ENCODE results near the gene GCN1.

Gene GCN1

GRCh38 chr12:120117961-120118320 is 76.6 kb downstream of the GCN1 start:
- peak overlapping the region; percentile 88 for H3K4me3 Mint-ChIP-seq
- ATAC-seq (no peak), DNase-seq (no peak)
- peaks cover 22% of the 10 kb centered on the region for H3K36me3 Mint-ChIP-seq (ENCODE audit: low read depth)
- peaks cover 72% of the 10 kb centered on the region for H3K4me1 Mint-ChIP-seq
- no peaks in the 10 kb centered on the region for H3K27me3 Mint-ChIP-seq
- peak overlapping the region; percentile 79 for H3K27ac Mint-ChIP-seq
- no peaks in the 10 kb centered on the region for H3K9me3 Mint-ChIP-seq

- Mint-ChIP-seq H3K27ac (peak overlapping the region; percentile 79), H3K36me3 (ENCODE audit: low read depth) (peaks cover 25% of the 10 kb centered on the region), H3K27me3 (no peaks in the 10 kb centered on the region), H3K4me3 (peak overlapping the region; percentile 88), H3K4me1 (peaks cover 79% of the 10 kb centered on the region), H3K9me3 (no peaks in the 10 kb centered on the region)
- DNase-seq (peak; percentile 99), ATAC-seq (peak; percentile 62)
Measured at GRCh38 chr12:120116792-120117651, 77.5 kb downstream of the GCN1 start.

- peaks cover 25% of the 10 kb centered on the region for H3K36me3 Mint-ChIP-seq (ENCODE audit: low read depth)
- ATAC-seq, result no peak
- H3K4me3 Mint-ChIP-seq, result peak within 1 kb of the TSS; percentile 99
- no peak for DNase-seq
- peak within 1 kb of the TSS; percentile 96 for H3K27ac Mint-ChIP-seq
- H3K4me1 Mint-ChIP-seq, result peaks cover 79% of the 10 kb centered on the region
- H3K9me3 Mint-ChIP-seq, result no peaks in the 10 kb centered on the region
- no peaks in the 10 kb centered on the region for H3K27me3 Mint-ChIP-seq
Measured at GRCh38 chr12:120116441-120116791, 78.1 kb downstream of the GCN1 start, which contains the start of gene RAB35. RAB35 (minus strand) TSS chr12:120116753; CDS start chr12:120116650, 103 bp downstream.

GRCh38 chr12:120115692-120116440 is 78.6 kb downstream of the GCN1 start:
- H3K4me3 Mint-ChIP-seq, result peak overlapping the region; percentile 99
- no peaks in the 10 kb centered on the region for H3K9me3 Mint-ChIP-seq
- peak; percentile 51 for DNase-seq
- H3K27me3 Mint-ChIP-seq, result no peaks in the 10 kb centered on the region
- H3K27ac Mint-ChIP-seq, result peak overlapping the region; percentile 96
- ATAC-seq, result peak; percentile 1
- H3K4me1 Mint-ChIP-seq, result peaks cover 79% of the 10 kb centered on the region
- H3K36me3 Mint-ChIP-seq (ENCODE audit: low read depth), result peaks cover 25% of the 10 kb centered on the region

GRCh38 chr12:120115066-120115465 is 79.4 kb downstream of the GCN1 start:
- H3K27me3 Mint-ChIP-seq, result no peaks in the 10 kb centered on the region
- peak overlapping the region; percentile 96 for H3K27ac Mint-ChIP-seq
- peak overlapping the region; percentile 99 for H3K4me3 Mint-ChIP-seq

GRCh38 chr12:120110550-120111501 is 83.7 kb downstream of the GCN1 start:
- H3K27ac Mint-ChIP-seq, result peak overlapping the region; percentile 35
- ATAC-seq, result peak; percentile 80
- H3K4me3 Mint-ChIP-seq, result peak overlapping the region; percentile 41
- no peaks in the 10 kb centered on the region for H3K9me3 Mint-ChIP-seq
- H3K27me3 Mint-ChIP-seq, result no peaks in the 10 kb centered on the region
- H3K4me1 Mint-ChIP-seq, result peaks cover 57% of the 10 kb centered on the region
- peaks cover 31% of the 10 kb centered on the region for H3K36me3 Mint-ChIP-seq (ENCODE audit: low read depth)
- peak; percentile 49 for DNase-seq

More at GRCh38 chr12:120115066-120115465, 79.4 kb downstream of the GCN1 start:
- no peak for DNase-seq
- Mint-ChIP-seq H3K36me3 (ENCODE audit: low read depth) (peaks cover 25% of the 10 kb centered on the region), H3K9me3 (no peaks in the 10 kb centered on the region), H3K4me1 (peaks cover 79% of the 10 kb centered on the region)
- no peak for ATAC-seq

- Mint-ChIP-seq H3K4me1 (peaks cover 50% of the 10 kb centered on the region), H3K9me3 (no peaks in the 10 kb centered on the region), H3K27me3 (no peaks in the 10 kb centered on the region), H3K27ac (peak overlapping the region; percentile 34), H3K36me3 (ENCODE audit: low read depth) (peaks cover 34% of the 10 kb centered on the region), H3K4me3 (no peak overlapping the region)
- DNase-seq, result no peak
- ATAC-seq, result no peak
Measured at GRCh38 chr12:120109570-120110267, 84.8 kb downstream of the GCN1 start.

- ATAC-seq (no peak), DNase-seq (no peak)
- Mint-ChIP-seq H3K9me3 (no peaks in the 10 kb centered on the region), H3K4me3 (no peak overlapping the region), H3K36me3 (ENCODE audit: low read depth) (peaks cover 27% of the 10 kb centered on the region), H3K27ac (no peak overlapping the region), H3K27me3 (no peaks in the 10 kb centered on the region), H3K4me1 (peaks cover 34% of the 10 kb centered on the region)
Measured at GRCh38 chr12:120106151-120106550, 88.4 kb downstream of the GCN1 start.

GRCh38 chr12:120103371-120103770 is 91.1 kb downstream of the GCN1 start:
- H3K27ac Mint-ChIP-seq, result no peak overlapping the region
- H3K9me3 Mint-ChIP-seq, result no peaks in the 10 kb centered on the region
- H3K27me3 Mint-ChIP-seq, result no peaks in the 10 kb centered on the region
- DNase-seq (no peak), ATAC-seq (no peak)
- H3K4me3 Mint-ChIP-seq, result no peak overlapping the region
- H3K4me1 Mint-ChIP-seq, result peaks cover 15% of the 10 kb centered on the region
- peaks cover 34% of the 10 kb centered on the region for H3K36me3 Mint-ChIP-seq (ENCODE audit: low read depth)

- H3K4me1 Mint-ChIP-seq, result peaks cover 15% of the 10 kb centered on the region
- DNase-seq (no peak), ATAC-seq (no peak)
- no peak overlapping the region for H3K4me3 Mint-ChIP-seq
- no peaks in the 10 kb centered on the region for H3K27me3 Mint-ChIP-seq
- no peaks in the 10 kb centered on the region for H3K9me3 Mint-ChIP-seq
- H3K27ac Mint-ChIP-seq, result no peak overlapping the region
- H3K36me3 Mint-ChIP-seq (ENCODE audit: low read depth), result peaks cover 36% of the 10 kb centered on the region
Measured at GRCh38 chr12:120103044-120103338, 91.5 kb downstream of the GCN1 start.

GRCh38 chr12:120102189-120103043 is 92.1 kb downstream of the GCN1 start:
- no peak for ATAC-seq
- no peak overlapping the region for H3K27ac Mint-ChIP-seq
- no peak for DNase-seq
- H3K4me1 Mint-ChIP-seq, result peaks cover 15% of the 10 kb centered on the region
- no peak overlapping the region for H3K4me3 Mint-ChIP-seq
- H3K36me3 Mint-ChIP-seq (ENCODE audit: low read depth), result peaks cover 33% of the 10 kb centered on the region
- H3K9me3 Mint-ChIP-seq, result no peaks in the 10 kb centered on the region
- no peaks in the 10 kb centered on the region for H3K27me3 Mint-ChIP-seq

GRCh38 chr12:120101617-120102016 is 92.9 kb downstream of the GCN1 start:
- no peak overlapping the region for H3K4me3 Mint-ChIP-seq
- ATAC-seq (no peak), DNase-seq (no peak)
- peaks cover 27% of the 10 kb centered on the region for H3K36me3 Mint-ChIP-seq (ENCODE audit: low read depth)
- no peaks in the 10 kb centered on the region for H3K27me3 Mint-ChIP-seq
- H3K27ac Mint-ChIP-seq, result peak overlapping the region; percentile 73
- H3K4me1 Mint-ChIP-seq, result peaks cover 15% of the 10 kb centered on the region
- no peaks in the 10 kb centered on the region for H3K9me3 Mint-ChIP-seq

- H3K4me3 Mint-ChIP-seq, result no peak overlapping the region
- peaks cover 25% of the 10 kb centered on the region for H3K36me3 Mint-ChIP-seq (ENCODE audit: low read depth)
- peaks cover 15% of the 10 kb centered on the region for H3K4me1 Mint-ChIP-seq
- no peaks in the 10 kb centered on the region for H3K27me3 Mint-ChIP-seq
- DNase-seq, result no peak
- H3K9me3 Mint-ChIP-seq, result no peaks in the 10 kb centered on the region
- peak overlapping the region; percentile 73 for H3K27ac Mint-ChIP-seq
- no peak for ATAC-seq
Measured at GRCh38 chr12:120101182-120101581, 93.3 kb downstream of the GCN1 start.

All from activated naive CD8-positive, alpha-beta T cell treated with anti-CD3 and anti-CD28 coated beads, Interleukin-2, amount 50 U/mL, for 24 hours (primary cell).